ENCODE data around the gene FANCE. TPM values are rescaled to one million over a fixed set of nuclear protein-coding genes. Genes with fewer than 3 reads are reported as not detected.

The FANCE gene
- total and polyA plus RNA-seq, 2 experiments from 2014 or later = 4.1 to 8.7 TPM

DNA sequence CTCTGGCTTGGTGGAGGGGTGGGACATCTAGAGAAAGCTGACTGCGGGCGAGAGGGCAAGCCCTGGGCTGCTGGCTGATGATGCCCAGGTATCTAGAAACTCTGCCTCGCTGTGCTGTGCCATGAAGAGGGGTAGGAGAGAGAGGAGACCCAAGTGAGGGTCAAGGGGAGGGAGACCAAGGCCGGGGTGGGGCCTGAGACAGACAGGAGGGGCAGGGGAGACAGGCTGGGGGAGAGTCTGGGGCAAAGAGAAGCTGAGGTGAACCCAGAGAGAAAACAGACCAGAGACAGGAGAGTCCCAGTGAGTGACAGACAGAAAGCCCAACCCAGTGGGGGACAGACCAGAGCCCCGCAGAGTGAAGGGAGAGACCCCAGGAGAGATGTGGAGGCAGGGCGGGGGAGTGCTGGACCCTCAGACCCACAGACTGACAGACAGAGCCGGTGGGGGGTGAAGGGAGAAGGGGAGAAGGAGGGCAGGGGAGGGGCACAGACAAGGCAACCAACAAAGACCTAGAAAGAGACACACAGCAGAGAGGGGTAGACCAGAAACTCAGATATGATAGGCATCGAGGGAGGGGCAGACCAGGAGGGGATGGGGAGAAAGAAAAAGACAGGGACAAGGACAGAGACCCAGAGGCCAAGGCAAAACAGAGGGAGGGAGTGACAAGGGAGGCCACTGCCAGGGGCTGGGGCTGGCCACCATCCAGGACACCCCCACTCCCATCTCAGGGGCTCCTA lies 38.9 kb downstream of the FANCE start:
- 39% methylated on average over 7 of the region's 8 CpGs for WGBS (ENCODE audit: low lambda C conversion rate, missing lambda C conversion rate)
- Histone ChIP-seq H3K4me2 (peak overlapping the region; percentile 97), H4K20me1 (ENCODE audit: insufficient read depth, poor library complexity, severe bottlenecking) (peaks cover 76% of the 10 kb centered on the region), H3K79me2 (peaks cover 100% of the 10 kb centered on the region), H3K4me1 (ENCODE audit: insufficient read depth) (peaks cover 96% of the 10 kb centered on the region), H3K36me3 (replicated peaks; ENCODE audit: insufficient read depth, low read depth) (no peaks in the 10 kb centered on the region), H3K4me3 (no peak overlapping the region), H3K9me3 (ENCODE audit: low read depth) (no peaks in the 10 kb centered on the region), H2AFZ (no peak overlapping the region), H3K27ac (peak overlapping the region; percentile 97), H3K9me2 (replicated peaks; ENCODE audit: insufficient read depth) (no peaks in the 10 kb centered on the region), H3K27me3 (no peaks in the 10 kb centered on the region)
- DNase-seq (ENCODE audit: low spot score) = no peak
- TF ChIP-seq EZH2 (IDR thresholded peaks at IDR 0.05; ENCODE audit: borderline replicate concordance) = no peak
- TF ChIP-seq, protein P1, sequence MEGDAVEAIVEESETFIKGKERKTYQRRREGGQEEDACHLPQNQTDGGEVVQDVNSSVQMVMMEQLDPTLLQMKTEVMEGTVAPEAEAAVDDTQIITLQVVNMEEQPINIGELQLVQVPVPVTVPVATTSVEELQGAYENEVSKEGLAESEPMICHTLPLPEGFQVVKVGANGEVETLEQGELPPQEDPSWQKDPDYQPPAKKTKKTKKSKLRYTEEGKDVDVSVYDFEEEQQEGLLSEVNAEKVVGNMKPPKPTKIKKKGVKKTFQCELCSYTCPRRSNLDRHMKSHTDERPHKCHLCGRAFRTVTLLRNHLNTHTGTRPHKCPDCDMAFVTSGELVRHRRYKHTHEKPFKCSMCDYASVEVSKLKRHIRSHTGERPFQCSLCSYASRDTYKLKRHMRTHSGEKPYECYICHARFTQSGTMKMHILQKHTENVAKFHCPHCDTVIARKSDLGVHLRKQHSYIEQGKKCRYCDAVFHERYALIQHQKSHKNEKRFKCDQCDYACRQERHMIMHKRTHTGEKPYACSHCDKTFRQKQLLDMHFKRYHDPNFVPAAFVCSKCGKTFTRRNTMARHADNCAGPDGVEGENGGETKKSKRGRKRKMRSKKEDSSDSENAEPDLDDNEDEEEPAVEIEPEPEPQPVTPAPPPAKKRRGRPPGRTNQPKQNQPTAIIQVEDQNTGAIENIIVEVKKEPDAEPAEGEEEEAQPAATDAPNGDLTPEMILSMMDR (IDR thresholded peaks at IDR 0.05; ENCODE audit: poor library complexity) = no peak
- TF ChIP-seq EZH2phosphoT487 (IDR thresholded peaks at IDR 0.05; ENCODE audit: low read depth, severe bottlenecking, unreplicated experiment) = no peak

DNA sequence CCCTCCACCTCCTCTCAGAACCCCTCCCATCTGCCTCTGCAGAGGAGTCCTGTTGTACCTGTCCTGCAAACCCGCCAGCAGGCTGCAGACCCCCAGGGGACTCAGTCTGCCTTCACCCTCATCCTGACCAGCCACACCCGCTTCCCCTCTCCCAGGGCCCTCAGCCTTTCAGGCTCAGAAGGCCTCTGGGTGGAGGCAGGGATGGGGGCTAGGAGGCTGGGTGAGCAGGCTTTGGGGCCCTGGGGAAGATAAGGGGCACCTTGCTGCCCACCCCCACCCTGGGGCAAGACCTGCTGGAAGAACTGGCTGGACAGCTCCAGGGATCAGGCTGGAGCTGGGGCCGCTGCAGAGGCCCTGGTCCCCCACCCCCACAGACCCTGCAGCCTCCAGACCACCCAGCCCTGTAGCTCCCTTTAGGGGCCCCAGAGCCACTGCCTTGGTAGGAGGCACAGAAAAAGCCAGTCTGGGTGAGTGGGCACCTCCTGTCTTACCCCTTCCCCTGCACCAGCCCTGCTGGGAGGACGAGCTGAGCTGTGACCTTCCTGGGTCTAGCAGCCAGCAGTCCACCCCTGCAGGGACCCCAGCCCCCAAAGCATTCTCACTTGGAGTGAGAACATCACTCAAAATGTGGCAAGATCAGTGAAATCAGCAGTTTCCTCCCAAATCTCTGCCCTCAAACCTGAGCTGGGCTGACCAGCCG lies 39.6 kb downstream of the FANCE start:
- no peaks in the 10 kb centered on the region for H3K9me3 ChIP-seq (ENCODE audit: low read depth)
- no peaks in the 10 kb centered on the region for H3K9me2 ChIP-seq (replicated peaks; ENCODE audit: insufficient read depth)
- H3K4me1 ChIP-seq (ENCODE audit: insufficient read depth) = peaks cover 88% of the 10 kb centered on the region
- H3K79me2 ChIP-seq = peaks cover 100% of the 10 kb centered on the region
- H3K4me2 ChIP-seq = peak overlapping the region; percentile 97
- peak overlapping the region; percentile 97 for H3K27ac ChIP-seq
- WGBS (ENCODE audit: low lambda C conversion rate, missing lambda C conversion rate) = 38% methylated on average over 4 of the region's 5 CpGs
- H3K36me3 ChIP-seq (replicated peaks; ENCODE audit: insufficient read depth, low read depth) = no peaks in the 10 kb centered on the region
- TF ChIP-seq, protein P1 (IDR thresholded peaks at IDR 0.05; ENCODE audit: poor library complexity) = no peak
- TF ChIP-seq EZH2 (IDR thresholded peaks at IDR 0.05; ENCODE audit: borderline replicate concordance) (no peak), EZH2phosphoT487 (IDR thresholded peaks at IDR 0.05; ENCODE audit: low read depth, severe bottlenecking, unreplicated experiment) (no peak)
- no peak overlapping the region for H2AFZ ChIP-seq
- H3K4me3 ChIP-seq = no peak overlapping the region
- H3K27me3 ChIP-seq = no peaks in the 10 kb centered on the region
- peaks cover 69% of the 10 kb centered on the region for H4K20me1 ChIP-seq (ENCODE audit: insufficient read depth, poor library complexity, severe bottlenecking)
- peak; percentile 47 for DNase-seq (ENCODE audit: low spot score)

DNA sequence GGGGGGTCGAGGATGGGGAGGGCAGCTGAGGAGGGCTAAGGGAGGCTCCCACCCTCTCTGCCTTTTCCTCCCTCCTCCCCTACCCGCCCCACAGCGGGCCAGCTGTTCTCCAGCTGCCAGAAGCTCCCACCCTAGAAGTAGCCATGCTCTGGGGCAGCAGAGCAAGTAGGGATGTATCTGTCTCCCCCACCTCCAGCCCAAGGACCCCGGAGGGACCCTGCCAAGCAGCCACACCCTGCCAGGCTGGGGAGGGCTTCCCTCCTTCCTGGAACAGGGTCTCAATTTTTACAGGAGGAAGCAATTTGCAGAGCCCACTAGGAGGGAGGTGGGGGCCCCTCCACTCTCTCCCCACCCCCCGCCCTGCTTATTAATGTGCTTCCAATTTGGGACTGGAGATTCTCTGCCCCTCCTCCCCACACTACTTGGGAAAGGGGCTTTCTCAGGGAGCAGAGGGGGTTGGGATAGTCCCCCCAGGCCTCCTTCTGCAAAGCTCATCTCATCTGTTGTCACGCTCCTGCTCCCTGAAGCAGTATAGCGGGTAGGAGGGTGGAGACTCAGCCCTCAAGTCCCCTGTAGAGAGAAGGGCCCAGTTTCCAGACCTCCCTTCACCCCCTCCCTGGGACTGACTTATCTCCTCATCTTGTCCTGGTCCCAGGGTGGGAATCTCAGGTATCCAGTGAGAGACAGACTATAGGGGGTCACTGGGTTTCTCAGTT lies 40.3 kb downstream of the FANCE start:
- peak overlapping the region; percentile 97 for H3K4me2 ChIP-seq
- H3K27ac ChIP-seq = peak overlapping the region; percentile 97
- 36% methylated on average over 5 of the region's 7 CpGs for WGBS (ENCODE audit: low lambda C conversion rate, missing lambda C conversion rate)
- H3K36me3 ChIP-seq (replicated peaks; ENCODE audit: insufficient read depth, low read depth) = no peaks in the 10 kb centered on the region
- DNase-seq (ENCODE audit: low spot score) = peak; percentile 55
- TF ChIP-seq EZH2phosphoT487 (IDR thresholded peaks at IDR 0.05; ENCODE audit: low read depth, severe bottlenecking, unreplicated experiment) = no peak
- TF ChIP-seq EZH2 (IDR thresholded peaks at IDR 0.05; ENCODE audit: borderline replicate concordance) = no peak
- TF ChIP-seq, protein P1 (IDR thresholded peaks at IDR 0.05; ENCODE audit: poor library complexity) = no peak
- no peaks in the 10 kb centered on the region for H3K9me2 ChIP-seq (replicated peaks; ENCODE audit: insufficient read depth)
- H4K20me1 ChIP-seq (ENCODE audit: insufficient read depth, poor library complexity, severe bottlenecking) = peaks cover 63% of the 10 kb centered on the region
- H3K9me3 ChIP-seq (ENCODE audit: low read depth) = no peaks in the 10 kb centered on the region
- no peak overlapping the region for H3K4me3 ChIP-seq
- H2AFZ ChIP-seq = no peak overlapping the region
- H3K79me2 ChIP-seq = peaks cover 96% of the 10 kb centered on the region
- peaks cover 81% of the 10 kb centered on the region for H3K4me1 ChIP-seq (ENCODE audit: insufficient read depth)
- no peaks in the 10 kb centered on the region for H3K27me3 ChIP-seq

All from hepatocyte (in vitro differentiated cells).